ENCODE data around the gene NOS3. TPM values are rescaled to one million over a fixed set of nuclear protein-coding genes. Genes with fewer than 3 reads are reported as not detected.

Gene NOS3
- total and polyA plus RNA-seq, 2 experiments from 2014 or later: 2.6 to 6.1 TPM

DNA sequence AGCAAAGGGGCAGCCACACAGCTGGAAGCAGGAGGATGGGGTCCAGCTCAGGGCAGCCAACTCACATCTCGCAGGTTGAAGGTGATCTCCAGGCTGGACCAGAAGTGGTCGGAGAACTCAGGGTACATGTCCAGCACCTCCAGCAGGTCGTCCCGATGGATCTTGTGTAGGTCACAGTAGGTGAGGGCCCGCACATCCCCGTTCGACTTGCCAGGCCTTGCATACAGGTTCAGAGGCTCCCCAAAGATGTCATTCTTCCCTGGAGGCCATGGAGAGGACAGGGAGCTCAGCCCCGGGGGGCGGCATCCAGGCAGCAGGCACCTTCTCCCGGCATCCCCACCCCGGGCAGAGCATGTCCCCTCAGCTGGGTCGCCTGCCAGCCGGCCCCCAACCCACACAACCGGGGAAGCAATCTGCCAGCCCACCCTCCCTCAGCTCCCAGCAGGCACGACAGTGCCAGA is 42.0 kb upstream of the NOS3 start (continued):
- TF ChIP-seq ZNF462 (CRISPR knock-in tag; IDR thresholded peaks at IDR 0.05) (no peak), CREB1 (CRISPR knock-in tag; IDR thresholded peaks at IDR 0.05; ENCODE audit: low read depth) (no peak), NANOG (IDR thresholded peaks at IDR 0.05; ENCODE audit: borderline replicate concordance) (no peak), EZH2 (IDR thresholded peaks at IDR 0.05; ENCODE audit: low read depth, unreplicated experiment) (no peak), STAT1 (IDR thresholded peaks at IDR 0.05; ENCODE audit: unreplicated experiment) (no peak), ZNF331 (CRISPR knock-in tag; IDR thresholded peaks at IDR 0.05; ENCODE audit: low read depth) (no peak), JUNB (IDR thresholded peaks at IDR 0.05; ENCODE audit: unreplicated experiment) (no peak)
- TF ChIP-seq, protein P1, sequence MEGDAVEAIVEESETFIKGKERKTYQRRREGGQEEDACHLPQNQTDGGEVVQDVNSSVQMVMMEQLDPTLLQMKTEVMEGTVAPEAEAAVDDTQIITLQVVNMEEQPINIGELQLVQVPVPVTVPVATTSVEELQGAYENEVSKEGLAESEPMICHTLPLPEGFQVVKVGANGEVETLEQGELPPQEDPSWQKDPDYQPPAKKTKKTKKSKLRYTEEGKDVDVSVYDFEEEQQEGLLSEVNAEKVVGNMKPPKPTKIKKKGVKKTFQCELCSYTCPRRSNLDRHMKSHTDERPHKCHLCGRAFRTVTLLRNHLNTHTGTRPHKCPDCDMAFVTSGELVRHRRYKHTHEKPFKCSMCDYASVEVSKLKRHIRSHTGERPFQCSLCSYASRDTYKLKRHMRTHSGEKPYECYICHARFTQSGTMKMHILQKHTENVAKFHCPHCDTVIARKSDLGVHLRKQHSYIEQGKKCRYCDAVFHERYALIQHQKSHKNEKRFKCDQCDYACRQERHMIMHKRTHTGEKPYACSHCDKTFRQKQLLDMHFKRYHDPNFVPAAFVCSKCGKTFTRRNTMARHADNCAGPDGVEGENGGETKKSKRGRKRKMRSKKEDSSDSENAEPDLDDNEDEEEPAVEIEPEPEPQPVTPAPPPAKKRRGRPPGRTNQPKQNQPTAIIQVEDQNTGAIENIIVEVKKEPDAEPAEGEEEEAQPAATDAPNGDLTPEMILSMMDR (conservative IDR thresholded peaks at IDR 0.05; ENCODE audit: low read depth in 2 of 2): no peak
- TF ChIP-seq, protein P2, sequence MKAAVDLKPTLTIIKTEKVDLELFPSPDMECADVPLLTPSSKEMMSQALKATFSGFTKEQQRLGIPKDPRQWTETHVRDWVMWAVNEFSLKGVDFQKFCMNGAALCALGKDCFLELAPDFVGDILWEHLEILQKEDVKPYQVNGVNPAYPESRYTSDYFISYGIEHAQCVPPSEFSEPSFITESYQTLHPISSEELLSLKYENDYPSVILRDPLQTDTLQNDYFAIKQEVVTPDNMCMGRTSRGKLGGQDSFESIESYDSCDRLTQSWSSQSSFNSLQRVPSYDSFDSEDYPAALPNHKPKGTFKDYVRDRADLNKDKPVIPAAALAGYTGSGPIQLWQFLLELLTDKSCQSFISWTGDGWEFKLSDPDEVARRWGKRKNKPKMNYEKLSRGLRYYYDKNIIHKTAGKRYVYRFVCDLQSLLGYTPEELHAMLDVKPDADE (IDR thresholded peaks at IDR 0.05): no peak

Data from GM23338 (cell line).